Stimulated activated CD8-positive, alpha-beta memory T cell treated with anti-CD3 and anti-CD28 coated beads, Interleukin-4, amount 100 ng/mL, for 4 hours (primary cell): ENCODE data around the gene RPA3.
A peak's percentile ranks its signal among the peaks of the same experiment; 100 is the strongest.

Source experiments
- DNase-seq, 2 donors: peaks; one replicate each; pipeline ENCODE4 v3.0.0-alpha.2; 2020; ENCODE audit warnings: low read depth in 2 of 2, low spot score in 1 of 2

The RPA3 gene

GRCh38 chr7:7732621-7733281, 14.3 kb upstream of the RPA3 start:
- no peak for DNase-seq

GRCh38 chr7:7731732-7732131, 13.3 kb upstream of the RPA3 start:
- no peak for DNase-seq

- DNase-seq, result no peak
Observed at GRCh38 chr7:7720750-7721621, 2.6 kb upstream of the RPA3 start.

GRCh38 chr7:7720193-7720592, 1.8 kb upstream of the RPA3 start:
- DNase-seq, result no peak

GRCh38 chr7:7719236-7719635, 829 bp upstream of the RPA3 start:
- DNase-seq, result peak in 1 of 2 donors; percentile 13

- no peak for DNase-seq
Observed at GRCh38 chr7:7713730-7714129, 4.7 kb downstream of the RPA3 start.

- no peak for DNase-seq
Observed at GRCh38 chr7:7710469-7710868, 7.9 kb downstream of the RPA3 start.

- no peak for DNase-seq
Observed at GRCh38 chr7:7709291-7709690, 9.1 kb downstream of the RPA3 start.

- no peak for DNase-seq
Observed at GRCh38 chr7:7707806-7708205, 10.6 kb downstream of the RPA3 start.

GRCh38 chr7:7707246-7707645, 11.2 kb downstream of the RPA3 start:
- DNase-seq, result no peak

GRCh38 chr7:7706556-7707172, 11.7 kb downstream of the RPA3 start:
- DNase-seq, result no peak

GRCh38 chr7:7706101-7706511, 12.3 kb downstream of the RPA3 start:
- no peak for DNase-seq

GRCh38 chr7:7705318-7705717, 13.1 kb downstream of the RPA3 start:
- DNase-seq, result no peak

- DNase-seq, result no peak
Observed at GRCh38 chr7:7704867-7705266, 13.5 kb downstream of the RPA3 start.

GRCh38 chr7:7703427-7703826, 15.0 kb downstream of the RPA3 start:
- DNase-seq, result no peak

- DNase-seq, result no peak
Observed at GRCh38 chr7:7702826-7703225, 15.6 kb downstream of the RPA3 start.

- DNase-seq, result no peak
Observed at GRCh38 chr7:7701527-7701926, 16.9 kb downstream of the RPA3 start.

- no peak for DNase-seq
Observed at GRCh38 chr7:7699970-7700369, 18.4 kb downstream of the RPA3 start.

GRCh38 chr7:7699380-7699779, 19.0 kb downstream of the RPA3 start:
- no peak for DNase-seq

GRCh38 chr7:7698930-7699329, 19.5 kb downstream of the RPA3 start:
- no peak for DNase-seq

- no peak for DNase-seq
Observed at GRCh38 chr7:7696458-7697119, 21.8 kb downstream of the RPA3 start.
